T-cell (primary cell): ENCODE results near the gene C20orf204. TPM values are rescaled to one million over a fixed set of nuclear protein-coding genes. Genes with fewer than 3 reads are reported as not detected.

ENCODE experiments used
- ATAC-seq, 4 experiments: fragments of 200-7000 bp in 3 of 4; fragments of 150-1000 bp in 1 of 4; cut with Tn5 transposase; replicated peaks in 1 of 4; 1 replicate in 3 of 4; 2 replicates in 1 of 4; pipeline ENCODE4 v1.10.0; 2021; ENCODE audit warnings: moderate library complexity in 3 of 4, mild to moderate bottlenecking in 2 of 4, moderate number of reproducible peaks in 1 of 4
- CTCF ChIA-PET, 2 donors: fragments of 300-600 bp; sonication (Branson Sonifier 250); formaldehyde crosslinking; loops; one replicate each; lab custom pipeline; 2022; ENCODE audit warnings: antibody characterized with exemption in 2 of 2; lab: Charles Lee
- POLR2A ChIA-PET, 2 donors: fragments of 300-600 bp; sonication (Branson Sonifier 250); formaldehyde crosslinking; loops; one replicate each; lab custom pipeline; 2022; ENCODE audit warnings: antibody characterized with exemption in 2 of 2; lab: Charles Lee
- DNase-seq, 35 experiments: peaks; one replicate each; pipeline versions ENCODE4 v3.0.0 to v3.0.0-alpha.2; 2013 to 2023
- H3K27ac ChIP-seq: one replicate; pipeline ENCODE4 v1.5.1; 2013; ENCODE audit warnings: low read length
- H3K27me3 ChIP-seq, 2 experiments: replicated peaks in 1 of 2; 1 replicate in 1 of 2; 2 replicates in 1 of 2; pipeline versions ENCODE4 v1.6.1 to v1.7.0; 2013; ENCODE audit warnings: low read length in 1 of 2, mixed read lengths in 1 of 2; ENCODE audit not compliant: control insufficient read depth in 2 of 2, insufficient read depth in 2 of 2; ENCODE audit errors: extremely low read depth in 1 of 2
- H3K36me3 ChIP-seq, 2 donors: 1 replicate in 1 of 2; 2 replicates in 1 of 2; pipeline versions ENCODE4 v1.6.1 to v1.7.0; 2013; ENCODE audit warnings: low read length in 1 of 2; ENCODE audit not compliant: control insufficient read depth in 2 of 2, insufficient read depth in 1 of 2; ENCODE audit errors: extremely low read depth in 1 of 2
- H3K4me1 ChIP-seq, 2 experiments: 1 replicate in 1 of 2; 2 replicates in 1 of 2; pipeline versions ENCODE4 v1.6.1 to v1.7.0; 2013; ENCODE audit warnings: low read length in 2 of 2, mixed read lengths in 1 of 2; ENCODE audit not compliant: insufficient read depth in 2 of 2, control insufficient read depth in 1 of 2; ENCODE audit errors: extremely low read depth in 1 of 2
- H3K4me3 ChIP-seq, 2 donors: 1 replicate in 1 of 2; 2 replicates in 1 of 2; pipeline versions ENCODE4 v1.5.1 to v1.7.0; 2013; ENCODE audit warnings: mild to moderate bottlenecking in 2 of 2, low read length in 1 of 2, moderate library complexity in 1 of 2; ENCODE audit not compliant: control insufficient read depth in 1 of 2; ENCODE audit errors: extremely low read depth in 1 of 2
- H3K9me3 ChIP-seq: 2 replicates; pipeline ENCODE4 v1.7.0; 2013
- H3K27ac Mint-ChIP-seq, 2 donors: one replicate each; pipeline ENCODE4 v1.8.0; 2020 to 2021; ENCODE audit warnings: mild to moderate bottlenecking in 2 of 2, mixed read lengths in 2 of 2
- H3K27me3 Mint-ChIP-seq, 2 donors: one replicate each; pipeline ENCODE4 v1.8.0; 2021 to 2022; ENCODE audit warnings: mixed read lengths in 2 of 2
- H3K36me3 Mint-ChIP-seq: one replicate; pipeline ENCODE4 v1.8.0; 2021; ENCODE audit warnings: mixed read lengths
- H3K4me1 Mint-ChIP-seq, 3 donors: one replicate each; pipeline ENCODE4 v1.8.0; 2020 to 2022; ENCODE audit warnings: mixed read lengths in 3 of 3, mild to moderate bottlenecking in 1 of 3
- H3K4me3 Mint-ChIP-seq, 3 donors: one replicate each; pipeline ENCODE4 v1.8.0; 2020 to 2022; ENCODE audit warnings: mild to moderate bottlenecking in 3 of 3, mixed read lengths in 3 of 3, moderate library complexity in 3 of 3
- H3K9me3 Mint-ChIP-seq, 3 donors: one replicate each; pipeline ENCODE4 v1.8.0; 2020 to 2022; ENCODE audit warnings: mixed read lengths in 3 of 3
- WGBS: methylation state at CpG from one replicate; pipeline ENCODE4 v1.1.5; 2013; ENCODE audit warnings: missing lambda C conversion rate; ENCODE audit not compliant: insufficient coverage; 5-methylcytosine and 5-hydroxymethylcytosine counted together
- total RNA-seq, 35 experiments: library from RNA in 6 of 35; stranded (reverse) in 6 of 35; fragments of 120-200 nt in 1 of 35; gene quantifications; one replicate each; pipeline versions ENCODE4 v1.2.1 to v1.2.4 and lab custom pipeline; 2013 to 2026

Gene C20orf204
- total RNA-seq, 5 donors from 2014 or later (not counting 1 experiment from before 2014, with no cell fraction given), result 4.5 to 20.8 (median 9.5) TPM

DNA sequence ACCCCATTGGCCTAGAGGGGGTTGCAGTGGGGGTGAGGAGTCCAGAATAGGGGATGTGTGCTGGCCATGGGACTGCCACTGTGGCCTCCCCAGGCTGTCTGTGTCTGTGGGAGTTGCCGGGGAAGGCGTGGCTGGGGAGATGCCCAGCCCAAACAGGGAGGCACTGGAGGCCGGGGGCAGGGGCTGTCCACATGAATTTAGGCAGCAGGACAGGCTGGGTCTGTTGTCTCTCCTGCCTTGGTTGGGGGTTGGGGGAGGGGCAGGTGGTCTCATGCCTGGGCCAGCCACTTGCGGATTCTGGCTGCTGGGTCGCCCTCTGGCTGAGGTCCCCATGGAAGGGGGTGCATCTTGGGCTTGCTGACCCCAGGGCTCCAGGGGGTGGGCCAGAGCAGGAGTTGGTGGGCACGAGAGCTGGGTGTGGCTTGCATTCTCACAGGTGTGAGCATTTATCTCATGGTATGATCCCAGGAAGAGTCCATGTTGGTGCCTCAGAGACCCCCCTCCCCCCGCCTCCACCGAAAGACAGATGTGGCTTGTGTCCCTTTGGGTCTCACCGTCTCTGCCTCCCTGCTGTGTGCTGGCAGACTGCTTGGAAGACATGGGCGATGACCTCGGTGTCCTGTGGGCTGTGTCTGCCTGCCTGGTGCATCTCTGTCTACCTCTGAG is 9.5 kb downstream of the C20orf204 start:
- peaks cover 6 to 27% of the 10 kb centered on the region in 2 donors for H3K27me3 Mint-ChIP-seq
- no peaks in the 10 kb centered on the region for H3K9me3 ChIP-seq
- H3K36me3 ChIP-seq, result no peaks in the 10 kb centered on the region
- H3K4me1 Mint-ChIP-seq, result peaks cover 28 to 49% (median 46%) of the 10 kb centered on the region in 3 donors
- H3K36me3 Mint-ChIP-seq, result no peaks in the 10 kb centered on the region
- H3K27ac Mint-ChIP-seq, result peak overlapping the region; percentile 53 to 72
- WGBS, result 78% methylated on average over 10 of the region's 11 CpGs
- ChIA-PET CTCF (no interaction called here), POLR2A (no interaction called here)
- peaks cover 0 to 56% of the 10 kb centered on the region in 2 experiments for H3K27me3 ChIP-seq
- ATAC-seq (no peak), DNase-seq (no peak)
- no peak overlapping the region for H3K4me3 Mint-ChIP-seq
- H3K4me1 ChIP-seq, result peaks cover 19 to 40% of the 10 kb centered on the region in 2 experiments
- no peaks in the 10 kb centered on the region for H3K9me3 Mint-ChIP-seq
- H3K27ac ChIP-seq, result no peak overlapping the region
- H3K4me3 ChIP-seq, result no peak overlapping the region

DNA sequence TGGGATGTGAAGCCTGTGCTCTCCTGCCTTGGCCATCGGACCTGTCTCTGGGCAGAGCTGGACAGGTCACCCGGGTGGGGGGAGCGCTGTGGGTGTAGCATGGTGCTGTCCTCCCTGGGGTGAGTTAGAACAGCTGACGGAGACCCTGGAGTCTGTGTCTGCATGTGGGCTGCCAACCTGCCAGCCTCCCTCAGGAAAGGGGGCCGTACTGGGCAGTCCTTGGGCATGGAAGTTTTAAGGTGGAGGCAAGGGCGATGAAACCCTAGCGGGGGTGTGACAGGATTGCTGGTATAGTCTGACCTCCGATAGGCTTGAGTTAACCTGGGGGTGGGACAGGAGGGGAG is 11.0 kb downstream of the C20orf204 start:
- peak overlapping the region in 1 of 3 donors; percentile 55 for H3K4me3 Mint-ChIP-seq
- H3K27ac ChIP-seq, result no peak overlapping the region
- H3K27ac Mint-ChIP-seq, result peak overlapping the region in 1 of 2 donors; percentile 5
- peaks cover 6 to 37% of the 10 kb centered on the region in 2 donors for H3K27me3 Mint-ChIP-seq
- ChIA-PET POLR2A (no interaction called here), CTCF (interaction anchor here in 1 of 2 donors (0.6 kb wide), 1 partner anchor 28 kb away, joined by 10 read pairs; no protein-coding TSS in a partner anchor)
- H3K4me1 Mint-ChIP-seq, result peaks cover 19 to 40% (median 39%) of the 10 kb centered on the region in 3 donors
- no peaks in the 10 kb centered on the region for H3K9me3 Mint-ChIP-seq
- no peak for DNase-seq
- H3K27me3 ChIP-seq, result peaks cover 0 to 60% of the 10 kb centered on the region in 2 experiments
- WGBS, result 94% methylated on average over 8 of the region's 8 CpGs
- H3K36me3 ChIP-seq, result no peaks in the 10 kb centered on the region
- no peak for ATAC-seq
- H3K36me3 Mint-ChIP-seq, result no peaks in the 10 kb centered on the region
- peaks cover 10 to 28% of the 10 kb centered on the region in 2 experiments for H3K4me1 ChIP-seq
- H3K4me3 ChIP-seq, result no peak overlapping the region
- H3K9me3 ChIP-seq, result no peaks in the 10 kb centered on the region

DNA sequence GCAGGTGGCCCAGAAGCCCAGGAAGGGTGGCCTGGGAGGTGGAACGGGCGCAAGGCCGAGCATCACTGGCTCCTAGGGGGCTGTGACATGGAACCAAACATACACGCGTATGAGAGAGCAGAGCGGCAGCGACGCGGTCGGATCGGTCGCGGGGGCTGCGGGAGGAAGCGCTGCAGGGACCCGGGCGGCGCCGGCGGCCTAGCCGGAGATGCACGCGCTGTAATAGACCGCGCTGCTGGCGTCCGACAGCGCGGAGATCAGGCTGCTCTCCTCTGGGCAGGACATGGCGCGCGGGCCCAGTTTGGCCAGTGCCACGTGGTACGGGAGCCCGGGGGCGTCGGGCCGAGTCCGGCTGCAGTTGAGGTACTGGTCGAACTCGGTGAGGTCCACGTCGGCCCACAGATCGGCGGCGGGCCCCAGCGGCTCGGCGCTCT is 12.0 kb downstream of the C20orf204 start:
- ChIA-PET POLR2A (no interaction called here), CTCF (no interaction called here)
- H3K27ac ChIP-seq, result no peak overlapping the region
- no peaks in the 10 kb centered on the region for H3K36me3 Mint-ChIP-seq
- WGBS, result 41% methylated on average over 48 of the region's 49 CpGs
- H3K9me3 Mint-ChIP-seq, result no peaks in the 10 kb centered on the region
- no peaks in the 10 kb centered on the region for H3K36me3 ChIP-seq
- peaks cover 17 to 39% (median 38%) of the 10 kb centered on the region in 3 donors for H3K4me1 Mint-ChIP-seq
- no peak overlapping the region for H3K27ac Mint-ChIP-seq
- H3K9me3 ChIP-seq, result no peaks in the 10 kb centered on the region
- H3K27me3 ChIP-seq, result peaks cover 0 to 68% of the 10 kb centered on the region in 2 experiments
- peak overlapping the region in 2 of 3 donors; percentile 28 to 57 for H3K4me3 Mint-ChIP-seq
- ATAC-seq (peak in 2 of 4 experiments; percentile 33 to 34), DNase-seq (no peak)
- H3K4me3 ChIP-seq, result peak overlapping the region in 1 of 2 donors; percentile 17
- peaks cover 7 to 42% of the 10 kb centered on the region in 2 donors for H3K27me3 Mint-ChIP-seq
- peaks cover 9 to 23% of the 10 kb centered on the region in 2 experiments for H3K4me1 ChIP-seq

DNA sequence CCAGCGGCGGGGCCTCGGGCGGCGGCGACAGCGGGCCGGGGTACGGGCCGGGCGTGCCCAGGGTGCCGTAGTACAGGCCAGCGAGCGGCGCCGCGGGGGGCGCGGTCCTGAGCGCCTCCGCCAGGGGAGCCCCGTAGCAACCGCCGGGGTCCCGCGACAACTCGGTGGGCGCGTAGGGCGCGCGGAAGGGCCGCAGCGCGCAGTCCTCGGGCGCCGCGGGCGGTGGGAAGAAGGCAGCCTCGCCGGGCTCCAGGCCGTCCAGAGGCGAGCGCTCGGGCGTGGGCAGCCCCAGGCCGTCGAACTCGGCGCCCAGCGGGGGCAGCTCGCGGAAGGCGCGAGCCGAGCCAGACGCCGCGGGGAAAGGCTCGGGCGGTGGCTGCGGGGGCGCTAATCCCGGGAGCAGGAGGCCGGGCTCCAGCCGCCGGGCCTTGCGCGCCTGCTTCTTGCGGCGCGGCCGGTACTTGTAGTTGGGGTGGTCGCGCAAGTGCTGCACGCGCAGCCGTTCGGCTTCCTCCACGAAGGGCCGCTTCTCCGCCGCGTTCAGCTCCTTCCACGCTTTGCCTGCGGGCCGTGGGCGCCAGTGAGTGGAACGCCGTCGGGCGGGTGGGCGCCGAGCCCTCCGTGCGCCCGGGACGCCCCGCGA is 12.5 kb downstream of the C20orf204 start:
- H3K4me1 Mint-ChIP-seq, result peaks cover 15 to 38% (median 36%) of the 10 kb centered on the region in 3 donors
- peaks cover 12 to 48% of the 10 kb centered on the region in 2 donors for H3K27me3 Mint-ChIP-seq
- H3K4me3 Mint-ChIP-seq, result peak overlapping the region in 1 of 3 donors; percentile 65
- H3K27me3 ChIP-seq, result peaks cover 0 to 73% of the 10 kb centered on the region in 2 experiments
- peak overlapping the region in 1 of 2 donors; percentile 38 for H3K4me3 ChIP-seq
- CTCF ChIA-PET, result no interaction called here
- 23% methylated on average over 79 of the region's 101 CpGs for WGBS
- peaks cover 9 to 23% of the 10 kb centered on the region in 2 experiments for H3K4me1 ChIP-seq
- DNase-seq, result no peak
- ATAC-seq, result peak in 2 of 4 experiments; percentile 13 to 23
- no peaks in the 10 kb centered on the region for H3K9me3 Mint-ChIP-seq
- POLR2A ChIA-PET, result interaction anchor here in 1 of 2 donors (0.7 kb wide), 1 partner anchor 156 kb away, joined by 3 read pairs; no protein-coding TSS in a partner anchor
- H3K9me3 ChIP-seq, result no peaks in the 10 kb centered on the region
- H3K36me3 Mint-ChIP-seq, result no peaks in the 10 kb centered on the region
- no peak overlapping the region for H3K27ac Mint-ChIP-seq
- no peak overlapping the region for H3K27ac ChIP-seq
- H3K36me3 ChIP-seq, result no peaks in the 10 kb centered on the region

DNA sequence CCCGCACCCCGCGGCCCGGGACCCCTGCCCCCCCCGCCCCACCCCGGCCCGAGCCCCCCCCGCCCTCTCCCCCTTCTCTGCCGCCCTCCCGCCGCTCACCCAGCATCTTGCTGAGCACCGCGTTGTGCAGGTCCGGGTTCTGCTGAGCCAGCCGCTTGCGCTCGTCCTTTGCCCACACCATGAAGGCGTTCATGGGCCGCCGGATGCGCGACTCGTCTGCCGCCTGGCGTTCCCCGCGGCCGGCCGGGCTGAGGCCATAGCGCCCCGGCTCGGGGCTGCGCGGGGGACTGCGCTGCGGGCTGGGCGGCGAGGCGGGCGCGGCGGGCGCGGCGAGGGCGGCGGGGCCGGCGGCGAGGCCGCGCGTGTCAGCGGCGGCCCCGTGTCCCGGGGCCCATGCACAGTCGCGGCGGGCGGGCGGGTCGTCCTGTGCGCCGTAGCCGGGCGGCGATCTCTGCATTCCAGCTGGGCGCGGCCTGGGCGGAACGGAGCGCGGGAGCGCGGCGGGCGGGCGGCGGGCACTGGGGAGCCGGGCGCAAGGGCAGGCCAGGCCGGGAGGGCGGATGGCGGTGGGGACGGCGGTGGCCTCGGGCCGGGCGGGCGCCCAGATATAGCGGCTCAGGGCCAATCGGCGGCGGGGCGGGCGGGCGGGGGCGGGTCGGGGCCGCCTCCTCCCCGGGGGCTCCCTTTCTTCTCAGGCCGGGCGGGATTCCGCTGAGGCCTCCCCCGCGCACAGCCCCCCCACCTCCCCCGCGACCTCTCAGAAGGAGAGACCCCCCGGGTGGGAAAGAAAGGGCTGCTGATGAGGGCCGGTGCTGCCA is 13.3 kb downstream of the C20orf204 start, which contains the start of gene SOX18:
Gene SOX18 (minus strand): TSS at position 580 of the 818 bp plus-strand sequence. CDS start 123 bp downstream, at position 457.
- Histone ChIP-seq H3K9me3 (no peaks in the 10 kb centered on the region), H3K27ac (no peak within 1 kb of the TSS), H3K4me1 (peaks cover 9 to 30% of the 10 kb centered on the region in 2 experiments), H3K27me3 (peaks cover 0 to 80% of the 10 kb centered on the region in 2 experiments), H3K4me3 (peak within 1 kb of the TSS in 1 of 2 donors; percentile 38), H3K36me3 (no peaks in the 10 kb centered on the region)
- ChIA-PET POLR2A (interaction anchor here in 1 of 2 donors (0.7 kb wide), 1 partner anchor 157 kb away, joined by 3 read pairs; no protein-coding TSS in a partner anchor), CTCF (no interaction called here)
- H3K9me3 Mint-ChIP-seq, result no peaks in the 10 kb centered on the region
- peak within 1 kb of the TSS; percentile 25 to 65 (median 65) for H3K4me3 Mint-ChIP-seq
- H3K27ac Mint-ChIP-seq, result no peak within 1 kb of the TSS
- peaks cover 12 to 52% of the 10 kb centered on the region in 2 donors for H3K27me3 Mint-ChIP-seq
- no peaks in the 10 kb centered on the region for H3K36me3 Mint-ChIP-seq
- peaks cover 14 to 35% (median 29%) of the 10 kb centered on the region in 3 donors for H3K4me1 Mint-ChIP-seq
- WGBS, result under 1% methylated on average over 90 of the region's 111 CpGs
- DNase-seq (peak in 6 of 35 experiments; percentile 13 to 51 (median 34)), ATAC-seq (peak; percentile 53 to 63 (median 59))
